Fibroblast of peridontal ligament (primary cell): ENCODE data around the gene BMF.
"Not testable (repeated sequence)": the region's sequence is repeated elsewhere in the genome, so short reads cannot be mapped to it uniquely, and the experiment has no call there.

Experiments used
- DNase-seq: peaks from one replicate; pipeline ENCODE4 v3.0.0-alpha.2; 2010; ENCODE audit errors: extremely low read depth

Gene BMF

GRCh38 chr15:40128766-40129660 lies 20.3 kb upstream of the BMF start:
- no peak for DNase-seq

- DNase-seq: no peak
Measured at GRCh38 chr15:40125950-40126349, 17.3 kb upstream of the BMF start.

GRCh38 chr15:40124807-40125285 lies 16.2 kb upstream of the BMF start:
- DNase-seq: not testable (repeated sequence)

- DNase-seq: not testable (repeated sequence)
Measured at GRCh38 chr15:40124333-40124732, 15.7 kb upstream of the BMF start.

DNA sequence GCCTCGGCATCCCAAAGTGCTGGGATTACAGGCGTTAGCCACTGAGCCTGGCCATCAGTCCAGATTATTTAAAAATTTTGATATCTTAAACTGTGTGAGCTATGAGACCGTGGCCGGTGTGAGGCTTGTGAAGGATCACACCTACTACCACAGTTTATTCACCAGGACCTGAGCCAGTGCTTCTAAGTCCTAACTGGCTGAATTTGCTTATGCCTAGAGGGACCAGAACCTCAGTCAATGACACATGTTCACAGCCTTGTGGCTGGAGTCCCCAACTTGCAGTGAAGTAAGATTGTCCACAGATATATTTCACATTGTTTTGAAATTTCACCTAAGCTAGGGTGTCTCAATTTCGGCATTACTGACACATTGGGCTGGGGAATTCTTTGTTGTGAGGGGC lies 15.2 kb upstream of the BMF start:
- DNase-seq: not testable (repeated sequence)

GRCh38 chr15:40122989-40123388 lies 14.3 kb upstream of the BMF start:
- not testable (repeated sequence) for DNase-seq

DNA sequence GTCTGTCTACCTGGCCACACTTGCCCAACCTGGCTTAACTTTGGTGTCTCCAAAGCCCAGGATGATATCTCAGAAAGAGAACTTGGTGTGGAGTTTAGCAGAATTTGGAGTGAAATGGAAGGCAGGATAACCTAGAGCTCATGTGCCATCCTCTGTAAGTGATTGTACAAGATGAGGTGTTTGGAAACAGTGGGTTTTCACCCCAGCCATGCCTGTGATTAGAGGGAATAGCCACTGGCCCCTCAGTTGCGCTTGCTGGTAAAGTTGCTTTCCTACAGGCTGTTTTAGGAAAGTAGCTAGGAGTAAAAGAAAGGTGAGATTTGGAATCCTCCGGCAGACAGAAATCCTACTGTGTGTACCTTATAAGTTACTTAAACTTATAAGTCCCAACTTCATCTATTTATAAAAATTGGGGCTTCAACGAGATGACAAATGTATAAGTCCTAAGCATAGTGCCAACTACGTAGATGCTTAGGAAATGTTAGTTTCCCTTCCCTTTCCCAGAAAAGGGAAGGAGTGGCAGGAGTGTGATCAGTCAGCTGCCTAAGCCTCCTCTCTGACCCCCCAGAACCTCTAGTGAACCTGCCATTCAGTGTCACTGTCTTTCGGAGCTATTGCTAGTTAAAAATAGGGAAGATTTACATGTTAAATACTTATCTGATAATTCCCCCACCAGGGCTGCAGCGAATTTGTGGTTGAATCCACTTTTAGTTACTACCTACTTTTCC lies 13.4 kb upstream of the BMF start:
- DNase-seq: no peak

DNA sequence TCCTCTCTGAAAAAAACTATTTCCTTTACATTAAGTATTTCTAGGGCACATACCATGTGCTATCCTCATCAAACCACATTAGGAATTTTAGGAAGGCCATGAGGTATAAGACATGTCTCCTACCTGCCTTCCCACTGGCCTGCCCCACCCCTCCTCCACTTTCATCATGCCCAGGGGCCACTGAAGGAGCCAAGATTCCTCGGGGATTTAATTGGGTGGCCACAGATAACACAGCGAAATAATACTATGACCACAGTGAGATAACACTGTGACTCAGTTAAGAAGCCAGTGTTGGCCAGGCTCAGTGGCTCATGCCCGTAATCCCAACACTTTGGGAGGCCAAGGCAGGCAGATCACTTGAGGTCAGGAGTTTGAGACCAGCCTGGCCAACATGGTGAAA lies 9.8 kb upstream of the BMF start:
- no peak for DNase-seq

GRCh38 chr15:40115670-40116093 lies 7.0 kb upstream of the BMF start:
- DNase-seq: no peak

GRCh38 chr15:40115106-40115505 lies 6.4 kb upstream of the BMF start:
- not testable (repeated sequence) for DNase-seq

- DNase-seq: no peak
Measured at GRCh38 chr15:40114218-40114617, 5.5 kb upstream of the BMF start.

DNA sequence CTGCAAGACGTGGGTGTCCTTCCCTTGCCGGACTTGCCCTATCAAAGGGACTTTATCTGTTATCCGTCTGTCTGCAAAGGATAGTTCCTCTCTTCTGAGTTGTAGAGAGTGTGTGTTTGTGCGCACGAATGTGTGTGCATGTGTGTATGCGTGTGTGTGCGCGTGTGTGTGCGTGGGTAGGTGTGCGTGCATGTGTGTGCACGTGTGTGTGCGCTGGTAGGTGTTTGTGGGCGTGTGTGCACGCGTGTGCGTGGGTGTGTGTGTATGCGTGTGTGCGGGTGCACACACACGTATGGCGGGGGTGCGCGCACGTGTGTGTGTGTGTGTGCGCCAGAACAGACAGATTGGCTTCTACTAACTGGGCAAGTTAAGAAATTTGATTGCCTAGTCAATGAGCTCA lies 4.1 kb upstream of the BMF start:
- no peak for DNase-seq

DNA sequence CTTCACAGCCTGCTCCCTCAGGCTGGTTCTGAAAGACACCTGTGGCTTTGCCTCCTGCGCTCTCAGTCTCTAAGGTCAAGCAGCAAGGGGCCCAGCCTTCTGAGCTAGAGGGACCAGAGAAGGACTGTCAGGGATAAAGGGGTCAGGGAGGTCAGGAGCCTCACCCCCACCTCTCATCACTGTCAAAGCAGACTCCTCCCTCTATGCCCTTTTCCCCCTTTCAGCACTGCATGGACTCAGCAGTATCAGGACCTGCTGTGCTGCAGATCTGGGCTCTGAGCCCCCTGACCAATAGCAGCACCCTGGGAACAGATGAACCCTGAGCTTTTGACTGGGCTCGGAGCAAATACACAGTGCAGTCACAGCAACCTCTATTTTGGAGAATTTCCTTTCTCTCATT lies 3.2 kb upstream of the BMF start:
- DNase-seq: no peak

DNA sequence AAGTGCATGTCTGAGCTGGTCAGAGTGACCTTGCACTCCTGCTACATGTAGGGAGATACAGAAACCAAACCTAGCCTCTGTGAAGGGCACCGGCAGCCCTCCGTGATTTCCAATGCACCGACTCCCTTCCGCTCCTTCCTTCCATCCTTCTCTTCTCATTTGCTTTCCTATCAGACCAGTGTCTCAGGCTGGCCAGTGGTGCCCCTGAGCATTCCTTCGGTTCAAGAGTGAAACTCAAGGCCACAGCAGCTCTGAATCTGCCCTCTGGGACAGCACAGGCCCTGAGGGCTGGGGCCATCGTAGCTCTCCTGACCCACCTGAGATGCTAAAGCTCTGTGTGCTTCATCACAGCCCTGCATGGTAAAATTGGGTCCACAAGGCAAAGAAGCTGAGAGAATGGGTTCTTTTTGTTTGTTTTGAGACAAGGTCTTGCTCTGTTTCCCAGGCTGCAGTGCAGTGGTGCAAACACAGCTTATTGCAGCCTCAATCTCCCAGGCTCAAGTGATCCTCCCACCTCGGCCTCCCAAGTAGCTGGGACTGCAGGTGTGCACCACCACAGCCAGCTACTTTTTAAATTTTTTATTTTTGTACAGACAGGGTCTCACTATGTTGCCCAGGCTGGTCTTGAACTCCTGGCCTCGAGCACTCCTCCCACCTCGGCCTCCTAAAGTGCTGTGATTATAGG lies 2.3 kb upstream of the BMF start:
- no peak for DNase-seq

DNA sequence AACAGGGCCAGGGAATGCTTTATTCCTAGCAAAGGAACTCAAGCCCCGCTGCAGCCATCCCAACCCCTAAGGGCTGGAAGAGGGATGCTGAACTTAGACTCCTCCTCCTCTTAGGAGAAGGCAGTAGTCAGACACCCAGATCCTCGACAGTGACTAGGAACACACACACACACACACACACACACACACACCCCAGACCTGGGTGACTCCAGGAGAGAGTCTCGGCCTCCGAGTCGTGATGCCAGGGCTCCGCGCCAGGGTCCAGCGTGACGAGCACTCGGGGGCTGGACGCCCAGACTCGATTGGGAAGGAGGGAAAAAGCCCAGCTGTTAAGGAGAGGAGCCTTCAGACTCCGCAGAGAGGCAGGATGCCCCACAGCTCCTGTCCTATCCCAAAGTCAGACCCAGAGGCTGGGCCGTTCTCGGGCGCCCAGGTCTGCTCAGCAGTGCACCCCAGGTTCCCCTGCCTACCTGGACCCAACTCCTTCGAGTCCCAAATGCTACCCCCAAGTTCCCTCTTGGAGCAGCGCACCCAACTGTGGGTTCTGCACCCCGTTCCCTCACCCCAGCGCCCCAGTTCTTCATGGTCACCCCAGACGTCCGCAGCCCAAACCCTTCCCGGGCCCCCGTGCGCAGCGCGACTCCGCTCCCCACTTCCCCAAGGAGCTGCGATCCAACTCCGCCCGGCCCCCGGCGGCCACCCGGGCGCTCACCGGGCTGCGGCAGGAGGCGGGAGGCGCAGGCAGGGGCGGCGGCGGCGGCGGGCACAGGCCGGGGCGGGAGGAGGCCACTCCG lies 421 bp downstream of the BMF start:
- peak; percentile 44 for DNase-seq

GRCh38 chr15:40106203-40107161 lies 2.2 kb downstream of the BMF start:
- peak; percentile 52 for DNase-seq

DNA sequence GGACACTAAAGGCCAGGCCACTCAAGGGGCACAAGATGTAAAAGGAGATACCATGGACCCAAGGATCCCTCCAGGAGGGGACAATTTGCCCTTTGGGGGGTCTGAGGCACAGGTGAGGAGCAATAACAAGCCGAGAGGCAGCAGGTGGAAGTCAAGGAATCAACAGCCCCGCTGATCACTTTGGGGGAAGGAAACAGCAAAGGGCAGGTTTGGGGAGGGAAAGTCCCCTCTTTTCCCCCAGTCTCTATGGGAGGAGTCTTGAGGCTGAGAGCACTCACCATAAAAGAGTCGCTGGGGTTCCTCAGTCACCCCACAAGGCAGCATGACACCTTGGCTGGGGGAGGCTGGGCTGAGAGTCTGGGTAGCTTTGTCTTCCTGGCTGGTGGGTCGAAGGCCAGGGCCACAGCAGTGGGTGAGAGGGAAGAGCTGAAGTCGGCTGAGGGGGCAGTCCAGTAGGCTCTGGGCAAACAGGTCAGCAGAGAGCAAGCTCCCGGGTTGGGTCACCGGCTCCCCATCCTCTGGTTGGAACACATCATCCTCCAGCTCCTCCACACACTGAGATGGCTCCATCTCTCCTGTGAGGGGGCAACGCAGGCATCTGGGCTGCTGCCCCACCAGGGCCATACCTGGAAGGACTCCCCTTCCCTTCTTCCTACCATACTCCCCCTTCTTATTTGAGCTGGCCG lies 3.0 kb downstream of the BMF start:
- DNase-seq: no peak

- DNase-seq: peak; percentile 93
Measured at GRCh38 chr15:40104865-40105516, 3.7 kb downstream of the BMF start.

DNA sequence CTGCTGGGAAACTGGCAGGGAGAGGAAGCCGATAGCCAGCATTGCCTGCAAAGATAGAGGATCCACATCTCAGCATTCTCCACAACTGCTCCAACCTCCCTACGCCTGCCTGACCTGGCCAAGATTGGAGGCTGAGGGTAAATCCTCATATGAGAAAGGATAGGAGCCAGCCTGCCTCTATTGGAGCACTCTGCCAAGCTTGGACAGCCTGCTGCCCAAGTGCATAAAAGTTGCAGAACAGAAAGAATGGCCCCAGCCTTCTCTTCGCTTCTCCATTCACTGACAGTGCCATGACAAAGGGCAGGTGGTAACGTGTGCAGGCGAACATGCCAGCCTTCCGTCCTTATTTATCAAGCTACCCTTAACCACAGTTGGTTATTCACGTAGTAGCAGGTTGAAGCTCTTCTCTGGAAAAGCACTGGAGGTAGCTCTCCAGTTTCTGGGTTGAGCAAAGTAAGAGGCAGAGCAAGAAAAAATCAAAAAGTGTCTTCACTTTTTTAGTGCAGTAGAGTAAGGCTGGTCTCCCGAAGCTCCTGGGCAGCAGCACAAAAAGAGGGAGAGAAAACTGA lies 4.3 kb downstream of the BMF start:
- no peak for DNase-seq
